ENCODE measurements around the gene GSAP.

The GSAP gene

GRCh38 chr7:77331938-77332695 lies 84.0 kb downstream of the GSAP start:
- H3K4me3 ChIP-seq (ENCODE audit: low read depth, low read length), result no peak overlapping the region
- H2AFZ ChIP-seq, result no peak overlapping the region
- H3K79me2 ChIP-seq, result no peaks in the 10 kb centered on the region
- peak; percentile 51 for TF ChIP-seq CTCF (IDR thresholded peaks at IDR 0.05)
- no peaks in the 10 kb centered on the region for H3K4me1 ChIP-seq
- H3K27me3 ChIP-seq (ENCODE audit: control insufficient read depth, insufficient read depth, low read length), result no peaks in the 10 kb centered on the region
- H3K36me3 ChIP-seq (ENCODE audit: control insufficient read depth, insufficient read depth, low read length), result no peaks in the 10 kb centered on the region
- H3K4me2 ChIP-seq (ENCODE audit: low read length), result no peak overlapping the region
- no peak overlapping the region for H3K9ac ChIP-seq
- H3K9me3 ChIP-seq (ENCODE audit: control insufficient read depth, low read length), result no peaks in the 10 kb centered on the region
- no peak overlapping the region for H3K27ac ChIP-seq

GRCh38 chr7:77330169-77330882 lies 85.8 kb downstream of the GSAP start:
- Histone ChIP-seq H3K4me2 (ENCODE audit: low read length) (no peak overlapping the region), H3K79me2 (no peaks in the 10 kb centered on the region), H3K4me1 (no peaks in the 10 kb centered on the region)

GRCh38 chr7:77329466-77330168 lies 86.5 kb downstream of the GSAP start:
- Histone ChIP-seq H3K9ac (no peak overlapping the region), H3K9me3 (ENCODE audit: control insufficient read depth, low read length) (no peaks in the 10 kb centered on the region), H3K4me1 (no peaks in the 10 kb centered on the region), H3K36me3 (ENCODE audit: control insufficient read depth, insufficient read depth, low read length) (no peaks in the 10 kb centered on the region), H3K4me3 (ENCODE audit: low read depth, low read length) (no peak overlapping the region), H2AFZ (no peak overlapping the region), H3K27me3 (ENCODE audit: control insufficient read depth, insufficient read depth, low read length) (no peaks in the 10 kb centered on the region), H3K4me2 (ENCODE audit: low read length) (no peak overlapping the region), H3K79me2 (no peaks in the 10 kb centered on the region), H3K27ac (no peak overlapping the region)
- no peak for TF ChIP-seq CTCF (IDR thresholded peaks at IDR 0.05)

More at GRCh38 chr7:77330169-77330882, 85.8 kb downstream of the GSAP start:
- Histone ChIP-seq H3K4me3 (ENCODE audit: low read depth, low read length) (no peak overlapping the region), H3K9me3 (ENCODE audit: control insufficient read depth, low read length) (no peaks in the 10 kb centered on the region), H3K9ac (no peak overlapping the region), H3K27me3 (ENCODE audit: control insufficient read depth, insufficient read depth, low read length) (no peaks in the 10 kb centered on the region), H3K27ac (peak overlapping the region; percentile 36), H3K36me3 (ENCODE audit: control insufficient read depth, insufficient read depth, low read length) (no peaks in the 10 kb centered on the region), H2AFZ (no peak overlapping the region)
- no peak for TF ChIP-seq CTCF (IDR thresholded peaks at IDR 0.05)

GRCh38 chr7:77328669-77329068 lies 87.5 kb downstream of the GSAP start:
- no peak overlapping the region for H3K4me3 ChIP-seq (ENCODE audit: low read depth, low read length)
- no peaks in the 10 kb centered on the region for H3K36me3 ChIP-seq (ENCODE audit: control insufficient read depth, insufficient read depth, low read length)
- TF ChIP-seq CTCF (IDR thresholded peaks at IDR 0.05), result no peak
- H2AFZ ChIP-seq, result no peak overlapping the region
- no peaks in the 10 kb centered on the region for H3K9me3 ChIP-seq (ENCODE audit: control insufficient read depth, low read length)
- no peaks in the 10 kb centered on the region for H3K27me3 ChIP-seq (ENCODE audit: control insufficient read depth, insufficient read depth, low read length)
- no peaks in the 10 kb centered on the region for H3K79me2 ChIP-seq
- no peak overlapping the region for H3K4me2 ChIP-seq (ENCODE audit: low read length)
- H3K27ac ChIP-seq, result no peak overlapping the region
- H3K4me1 ChIP-seq, result no peaks in the 10 kb centered on the region
- no peak overlapping the region for H3K9ac ChIP-seq

Measured in parathyroid adenoma (tissue), 2 donors.